Epithelial cell of esophagus (primary cell): ENCODE measurements around the gene SLC25A1.

Source experiments
- DNase-seq: peaks from one replicate; pipeline ENCODE4 v3.0.0; 2010; ENCODE audit warnings: low read depth
- H3K4me3 ChIP-seq: 2 replicates; pipeline ENCODE4 v1.5.1; 2011; ENCODE audit warnings: mild to moderate bottlenecking, low read length, control low read depth
- CTCF ChIP-seq: IDR thresholded peaks from 2 replicates; pipeline ENCODE4 v1.5.1; 2011; ENCODE audit warnings: low read depth, mild to moderate bottlenecking, low read length, control low read depth, inconsistent platforms; ENCODE audit not compliant: insufficient read depth; ENCODE audit errors: missing control alignments

SLC25A1 gene

GRCh38 chr22:19180234-19180633 lies 1.7 kb upstream of the SLC25A1 start:
- no peak for TF ChIP-seq CTCF
- no peak for DNase-seq
- H3K4me3 ChIP-seq: no peak overlapping the region

- DNase-seq: peak; percentile 79
- TF ChIP-seq CTCF: peak; percentile 72
These were observed 1.0 kb upstream of the SLC25A1 start for GRCh38 chr22:19179497-19180048.

GRCh38 chr22:19178065-19178656 lies 375 bp downstream of the SLC25A1 start:
- TF ChIP-seq CTCF: no peak
- peak; percentile 50 for DNase-seq
- H3K4me3 ChIP-seq: peak overlapping the region; percentile 50

More at GRCh38 chr22:19179497-19180048, 1.0 kb upstream of the SLC25A1 start:
- H3K4me3 ChIP-seq: peak overlapping the region; percentile 51

GRCh38 chr22:19177164-19178064 lies 1.1 kb downstream of the SLC25A1 start:
- no peak for TF ChIP-seq CTCF
- H3K4me3 ChIP-seq: peak overlapping the region; percentile 50
- DNase-seq: no peak

- H3K4me3 ChIP-seq: peak overlapping the region; percentile 50
- TF ChIP-seq CTCF: no peak
- DNase-seq: no peak
These were observed 1.8 kb downstream of the SLC25A1 start for GRCh38 chr22:19176732-19177131.

- no peak for TF ChIP-seq CTCF
- no peak for DNase-seq
- no peak overlapping the region for H3K4me3 ChIP-seq
These were observed 2.3 kb downstream of the SLC25A1 start for GRCh38 chr22:19176175-19176643.
